ENCODE measurements around the gene PPP3R1.
A peak's percentile ranks its signal among the peaks of the same experiment; 100 is the strongest.

PPP3R1 gene

GRCh38 chr2:68236103-68236734 is 16.1 kb downstream of the PPP3R1 start:
- no peak for FAIRE-seq

GRCh38 chr2:68235090-68235489 is 17.2 kb downstream of the PPP3R1 start:
- FAIRE-seq = no peak
- DNase-seq (ENCODE audit: insufficient read length, low spot score) = no peak

More at GRCh38 chr2:68236103-68236734, 16.1 kb downstream of the PPP3R1 start:
- no peak for DNase-seq (ENCODE audit: insufficient read length, low spot score)

GRCh38 chr2:68234405-68234804 is 17.9 kb downstream of the PPP3R1 start:
- DNase-seq (ENCODE audit: insufficient read length, low spot score) (no peak), FAIRE-seq (no peak)

GRCh38 chr2:68231061-68231372 is 21.3 kb downstream of the PPP3R1 start:
- no peak for FAIRE-seq
- no peak for DNase-seq (ENCODE audit: insufficient read length, low spot score)

GRCh38 chr2:68230241-68231060 is 21.9 kb downstream of the PPP3R1 start:
- no peak for FAIRE-seq
- no peak for DNase-seq (ENCODE audit: insufficient read length, low spot score)

- FAIRE-seq (no peak), DNase-seq (ENCODE audit: insufficient read length, low spot score) (no peak)
Measured at GRCh38 chr2:68226794-68227193, 25.5 kb downstream of the PPP3R1 start.

- peak; percentile 38 for DNase-seq (ENCODE audit: insufficient read length, low spot score)
- FAIRE-seq = peak; percentile 81
Measured at GRCh38 chr2:68225119-68225632, 27.2 kb downstream of the PPP3R1 start.

- no peak for DNase-seq (ENCODE audit: insufficient read length, low spot score)
- FAIRE-seq = no peak
Measured at GRCh38 chr2:68223419-68223818, 28.9 kb downstream of the PPP3R1 start.

- no peak for FAIRE-seq
- DNase-seq (ENCODE audit: insufficient read length, low spot score) = no peak
Measured at GRCh38 chr2:68222287-68222686, 30.0 kb downstream of the PPP3R1 start.

GRCh38 chr2:68218343-68218901 is 33.9 kb downstream of the PPP3R1 start:
- FAIRE-seq (no peak), DNase-seq (ENCODE audit: insufficient read length, low spot score) (no peak)

- DNase-seq (ENCODE audit: insufficient read length, low spot score) = no peak
- FAIRE-seq = no peak
Measured at GRCh38 chr2:68217729-68218128, 34.6 kb downstream of the PPP3R1 start.

GRCh38 chr2:68216454-68217310 is 35.6 kb downstream of the PPP3R1 start:
- FAIRE-seq = no peak
- DNase-seq (ENCODE audit: insufficient read length, low spot score) = peak; percentile 41

- DNase-seq (ENCODE audit: insufficient read length, low spot score) = no peak
- FAIRE-seq = no peak
Measured at GRCh38 chr2:68214381-68214780, 38.0 kb downstream of the PPP3R1 start.

GRCh38 chr2:68206793-68207192 is 45.5 kb downstream of the PPP3R1 start:
- FAIRE-seq = no peak
- DNase-seq (ENCODE audit: insufficient read length, low spot score) = no peak

GRCh38 chr2:68203587-68203986 is 48.7 kb downstream of the PPP3R1 start:
- FAIRE-seq (no peak), DNase-seq (ENCODE audit: insufficient read length, low spot score) (no peak)

- no peak for FAIRE-seq
- DNase-seq (ENCODE audit: insufficient read length, low spot score) = no peak
Measured at GRCh38 chr2:68200157-68200787, 52.1 kb downstream of the PPP3R1 start.

- DNase-seq (ENCODE audit: insufficient read length, low spot score) = no peak
- FAIRE-seq = no peak
Measured at GRCh38 chr2:68196120-68196716, 56.1 kb downstream of the PPP3R1 start.

GRCh38 chr2:68195096-68195495 is 57.2 kb downstream of the PPP3R1 start:
- DNase-seq (ENCODE audit: insufficient read length, low spot score) = no peak
- FAIRE-seq = no peak

GRCh38 chr2:68193787-68194372 is 58.5 kb downstream of the PPP3R1 start:
- DNase-seq (ENCODE audit: insufficient read length, low spot score) (no peak), FAIRE-seq (no peak)

GRCh38 chr2:68193144-68193543 is 59.2 kb downstream of the PPP3R1 start:
- DNase-seq (ENCODE audit: insufficient read length, low spot score) (no peak), FAIRE-seq (no peak)

Data from HTR-8/SVneo (cell line).